ENCODE measurements around the gene MARCO.

Gene MARCO

DNA sequence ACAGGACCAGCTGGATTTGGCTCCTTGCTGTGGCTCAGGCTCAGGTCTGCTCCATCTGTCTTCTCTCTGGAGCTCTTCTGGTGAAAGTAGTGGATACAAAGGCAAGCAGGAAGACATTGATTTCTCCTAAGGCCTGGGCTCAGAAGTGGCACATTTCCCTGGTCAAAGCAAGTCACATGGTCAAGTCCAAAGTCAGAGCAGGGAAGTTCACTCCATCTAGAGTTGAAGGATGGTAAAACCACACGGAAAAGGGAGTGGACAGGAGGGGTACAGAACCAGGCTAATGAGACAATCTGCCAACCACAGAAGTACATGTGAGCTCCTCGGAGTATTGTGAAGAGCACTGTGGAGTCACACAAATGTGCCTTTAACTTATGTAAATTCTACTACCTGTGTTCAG is 66.1 kb downstream of the MARCO start:
- no peak overlapping the region for H3K4me3 Mint-ChIP-seq
- H3K36me3 Mint-ChIP-seq (ENCODE audit: insufficient read depth): no peaks in the 10 kb centered on the region
- no peaks in the 10 kb centered on the region for H3K9me3 Mint-ChIP-seq
- no peaks in the 10 kb centered on the region for H3K4me1 Mint-ChIP-seq (ENCODE audit: low read depth in 2 of 2)
- ATAC-seq (replicated peaks) (no peak), DNase-seq (no peak)
- peaks cover 41 to 42% of the 10 kb centered on the region in 2 donors for H3K27me3 Mint-ChIP-seq
- no peak overlapping the region for H3K27ac Mint-ChIP-seq

DNA sequence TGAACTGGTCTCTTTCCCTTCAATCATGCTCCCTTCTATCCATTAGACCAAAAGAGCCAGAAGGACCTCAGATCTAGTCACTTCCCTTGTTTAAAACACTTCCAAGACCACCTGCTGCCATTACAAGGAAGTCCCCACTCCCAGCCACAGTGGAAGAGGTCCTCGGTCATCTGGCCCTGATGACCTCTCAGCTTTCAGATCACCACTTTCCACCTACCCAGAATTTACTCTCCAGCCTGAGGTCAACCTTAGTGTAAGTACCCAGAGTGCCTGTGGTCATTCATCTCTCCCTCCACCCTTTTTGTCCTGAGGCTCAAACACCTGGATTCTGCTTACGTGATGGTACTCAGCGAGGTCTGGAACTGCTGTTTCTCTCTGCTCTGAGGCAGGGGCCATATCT is 67.1 kb downstream of the MARCO start:
- no peaks in the 10 kb centered on the region for H3K36me3 Mint-ChIP-seq (ENCODE audit: insufficient read depth)
- ATAC-seq (replicated peaks) (no peak), DNase-seq (no peak)
- no peak overlapping the region for H3K4me3 Mint-ChIP-seq
- no peaks in the 10 kb centered on the region for H3K9me3 Mint-ChIP-seq
- H3K27ac Mint-ChIP-seq: no peak overlapping the region
- peaks cover 41 to 42% of the 10 kb centered on the region in 2 donors for H3K27me3 Mint-ChIP-seq
- H3K4me1 Mint-ChIP-seq (ENCODE audit: low read depth in 2 of 2): no peaks in the 10 kb centered on the region

- Mint-ChIP-seq H3K27ac (no peak overlapping the region), H3K27me3 (peaks cover 41 to 42% of the 10 kb centered on the region in 2 donors), H3K4me3 (no peak overlapping the region), H3K9me3 (no peaks in the 10 kb centered on the region), H3K4me1 (ENCODE audit: low read depth in 2 of 2) (no peaks in the 10 kb centered on the region), H3K36me3 (ENCODE audit: insufficient read depth) (no peaks in the 10 kb centered on the region)
- ATAC-seq (replicated peaks) (no peak), DNase-seq (no peak)
These were observed 68.3 kb downstream of the MARCO start for GRCh38 chr2:119010336-119010735.

DNA sequence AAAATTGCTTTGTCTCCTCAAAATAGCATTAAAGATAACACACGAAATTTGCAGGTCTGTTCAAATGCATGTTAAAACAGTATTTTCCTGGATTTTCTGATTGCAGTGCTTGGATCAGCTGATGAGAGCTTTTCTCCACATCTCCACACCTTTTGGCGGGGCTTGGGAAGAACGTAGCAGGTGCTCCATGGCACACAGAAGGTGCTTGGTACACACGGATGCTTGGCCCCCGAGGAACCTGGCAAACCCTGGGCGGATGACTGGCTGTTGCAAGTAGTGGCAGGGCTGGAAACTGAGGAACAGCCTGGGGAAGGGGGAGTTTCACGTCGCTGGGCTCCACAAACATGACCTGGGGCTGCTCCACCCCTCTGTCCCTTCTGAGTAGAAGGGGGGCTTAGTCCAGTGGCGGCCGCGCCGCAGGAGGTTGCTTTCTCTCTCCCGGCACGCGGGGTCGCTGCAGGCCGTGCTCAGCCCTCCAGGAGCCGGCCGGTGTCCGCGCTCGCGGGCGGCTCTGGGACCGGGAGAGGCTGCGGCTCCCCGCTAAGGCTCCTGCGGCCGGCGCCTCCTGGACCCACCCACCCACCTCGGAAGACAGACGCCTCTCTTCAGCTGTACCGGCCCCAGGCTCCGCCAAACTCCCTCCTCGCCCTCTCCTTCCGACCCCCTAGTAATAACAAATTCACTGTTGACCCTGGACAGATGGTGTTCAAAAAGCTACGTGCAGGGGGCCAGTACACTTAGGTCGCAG is 69.3 kb downstream of the MARCO start:
- no peaks in the 10 kb centered on the region for H3K4me1 Mint-ChIP-seq (ENCODE audit: low read depth in 2 of 2)
- no peak for DNase-seq
- peaks cover 41 to 42% of the 10 kb centered on the region in 2 donors for H3K27me3 Mint-ChIP-seq
- H3K27ac Mint-ChIP-seq: no peak overlapping the region
- no peak overlapping the region for H3K4me3 Mint-ChIP-seq
- H3K36me3 Mint-ChIP-seq (ENCODE audit: insufficient read depth): no peaks in the 10 kb centered on the region
- H3K9me3 Mint-ChIP-seq: no peaks in the 10 kb centered on the region
- ATAC-seq (replicated peaks): no peak

- ATAC-seq (replicated peaks): no peak
- Mint-ChIP-seq H3K4me1 (ENCODE audit: low read depth in 2 of 2) (no peaks in the 10 kb centered on the region), H3K4me3 (no peak overlapping the region), H3K36me3 (ENCODE audit: insufficient read depth) (no peaks in the 10 kb centered on the region), H3K27me3 (peaks cover 38 to 42% of the 10 kb centered on the region in 2 donors), H3K9me3 (no peaks in the 10 kb centered on the region), H3K27ac (no peak overlapping the region)
- DNase-seq: no peak
These were observed 69.9 kb downstream of the MARCO start for GRCh38 chr2:119011910-119012209.

DNA sequence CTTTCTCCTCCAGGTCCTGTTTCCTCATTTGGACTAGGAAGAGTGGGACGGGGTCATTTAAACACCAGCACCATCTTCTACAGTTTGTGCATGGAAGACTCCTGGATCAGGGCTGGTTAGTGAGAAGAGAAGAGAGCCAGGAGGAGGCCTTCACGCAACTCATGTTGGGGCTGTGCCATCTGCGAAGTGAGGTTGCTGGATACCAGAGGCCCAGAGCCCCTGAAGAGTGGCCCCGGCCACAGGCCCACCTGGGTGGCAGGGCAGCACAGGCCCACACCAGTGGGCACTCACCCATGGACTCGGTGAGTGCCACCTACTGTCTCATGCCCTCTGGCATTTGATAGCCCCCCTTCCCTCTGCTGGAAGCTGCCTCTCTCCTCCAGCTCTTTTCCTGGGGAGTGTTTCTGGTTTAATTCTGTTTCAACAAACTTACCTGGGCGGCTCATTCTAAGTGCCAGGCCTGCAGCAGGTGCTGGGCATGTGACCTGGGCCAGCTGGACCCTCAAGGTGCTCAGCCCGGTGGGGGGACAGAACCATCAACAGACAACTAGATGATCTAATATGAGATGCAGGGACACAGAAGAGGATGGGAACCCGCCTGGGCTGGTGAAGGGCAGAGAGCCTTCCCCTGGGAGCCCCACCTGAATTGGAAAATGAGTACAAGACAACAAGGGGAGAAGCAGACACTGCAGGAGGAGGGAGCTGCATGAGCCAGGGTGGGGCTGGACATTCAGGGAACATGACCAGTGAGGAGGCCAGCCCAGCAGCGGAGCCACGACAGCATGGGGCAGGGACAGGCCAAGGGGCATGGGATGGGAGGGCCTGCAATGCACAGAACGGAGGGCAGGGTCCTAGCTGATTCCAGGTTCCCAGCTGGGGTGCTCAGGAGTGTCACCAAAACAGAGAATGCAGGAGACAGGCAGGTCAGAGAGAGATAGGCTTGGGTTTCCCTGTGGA is 70.6 kb downstream of the MARCO start:
- no peak for ATAC-seq (replicated peaks)
- H3K27me3 Mint-ChIP-seq: peaks cover 35 to 47% of the 10 kb centered on the region in 2 donors
- no peaks in the 10 kb centered on the region for H3K9me3 Mint-ChIP-seq
- H3K4me3 Mint-ChIP-seq: no peak overlapping the region
- no peak for DNase-seq
- no peak overlapping the region for H3K27ac Mint-ChIP-seq
- H3K36me3 Mint-ChIP-seq (ENCODE audit: insufficient read depth): no peaks in the 10 kb centered on the region
- no peaks in the 10 kb centered on the region for H3K4me1 Mint-ChIP-seq (ENCODE audit: low read depth in 2 of 2)

DNA sequence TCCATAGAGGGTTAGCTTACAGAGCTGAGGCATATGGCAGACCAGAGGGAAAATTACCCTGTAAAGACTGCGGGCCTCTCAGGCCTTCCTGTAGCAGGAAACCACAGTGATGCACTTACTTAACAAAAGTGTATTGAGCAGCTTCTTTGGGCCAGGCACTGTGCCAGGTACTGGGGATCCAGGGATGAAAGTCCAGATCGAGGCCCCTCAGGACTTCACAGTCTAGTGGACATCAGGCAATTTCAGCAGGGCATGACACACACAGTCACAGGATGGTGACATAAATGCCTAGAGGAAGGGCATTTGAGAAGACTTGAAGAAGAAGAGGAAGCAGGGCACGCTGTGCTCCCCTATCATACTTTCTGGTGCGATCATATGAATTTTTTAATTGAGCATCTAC is 71.7 kb downstream of the MARCO start:
- DNase-seq: no peak

DNA sequence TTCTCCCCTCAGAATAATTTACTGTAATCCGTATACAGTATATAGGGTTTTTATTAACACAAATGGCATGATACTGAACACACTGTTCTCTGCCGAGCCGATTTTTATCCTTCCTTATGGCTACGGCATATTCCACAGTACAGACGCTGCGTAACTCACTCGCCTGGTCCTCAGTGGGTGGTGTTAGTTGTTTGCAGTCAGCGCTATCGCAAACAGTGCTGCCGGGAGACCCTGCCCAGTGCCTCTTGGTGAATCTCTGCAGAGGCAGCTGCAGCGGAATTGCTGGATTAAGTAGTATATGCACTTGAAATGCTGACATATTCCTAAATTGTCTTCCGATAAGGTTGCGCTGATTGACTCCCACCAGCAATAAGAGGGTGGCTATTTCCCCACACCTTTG is 73.9 kb downstream of the MARCO start:
- no peaks in the 10 kb centered on the region for H3K4me1 Mint-ChIP-seq (ENCODE audit: low read depth in 2 of 2)
- no peak overlapping the region for H3K27ac Mint-ChIP-seq
- no peak for DNase-seq
- H3K4me3 Mint-ChIP-seq: no peak overlapping the region
- no peak for ATAC-seq (replicated peaks)
- peaks cover 17 to 30% of the 10 kb centered on the region in 2 donors for H3K27me3 Mint-ChIP-seq
- no peaks in the 10 kb centered on the region for H3K36me3 Mint-ChIP-seq (ENCODE audit: insufficient read depth)
- H3K9me3 Mint-ChIP-seq: no peaks in the 10 kb centered on the region

More for the DNA sequence above, 71.7 kb downstream of the MARCO start:
- Mint-ChIP-seq H3K36me3 (ENCODE audit: insufficient read depth) (no peaks in the 10 kb centered on the region), H3K27ac (no peak overlapping the region), H3K9me3 (no peaks in the 10 kb centered on the region), H3K4me3 (no peak overlapping the region), H3K27me3 (peaks cover 34 to 46% of the 10 kb centered on the region in 2 donors), H3K4me1 (ENCODE audit: low read depth in 2 of 2) (no peaks in the 10 kb centered on the region)
- no peak for ATAC-seq (replicated peaks)

DNA sequence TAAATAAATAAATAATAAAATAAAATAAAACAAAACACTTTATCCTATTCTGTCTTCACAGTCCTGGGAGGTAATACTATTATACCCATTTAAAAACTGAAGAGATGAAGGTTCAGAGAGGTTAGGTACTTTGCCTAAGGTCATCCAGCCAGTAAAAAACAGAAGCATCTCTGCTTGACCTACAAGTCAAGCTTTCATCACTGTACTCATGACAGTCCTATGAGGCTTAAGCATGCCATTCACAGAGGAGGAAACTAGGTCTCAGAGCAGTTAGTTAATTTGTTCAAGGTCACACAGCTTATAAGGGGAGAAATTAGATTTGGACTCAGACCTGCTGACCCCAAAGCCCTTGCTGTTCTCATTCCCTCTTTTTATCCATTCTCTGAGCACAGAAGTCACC is 77.5 kb downstream of the MARCO start:
- H3K4me1 Mint-ChIP-seq (ENCODE audit: low read depth in 2 of 2): no peaks in the 10 kb centered on the region
- no peak for ATAC-seq (replicated peaks)
- H3K36me3 Mint-ChIP-seq (ENCODE audit: insufficient read depth): no peaks in the 10 kb centered on the region
- no peak overlapping the region for H3K4me3 Mint-ChIP-seq
- peaks cover 0 to 17% of the 10 kb centered on the region in 2 donors for H3K27me3 Mint-ChIP-seq
- no peaks in the 10 kb centered on the region for H3K9me3 Mint-ChIP-seq
- DNase-seq: no peak
- no peak overlapping the region for H3K27ac Mint-ChIP-seq

GRCh38 chr2:119022678-119023077 is 80.7 kb downstream of the MARCO start:
- no peak for DNase-seq
- no peak overlapping the region for H3K27ac Mint-ChIP-seq
- H3K36me3 Mint-ChIP-seq (ENCODE audit: insufficient read depth): no peaks in the 10 kb centered on the region
- no peak overlapping the region for H3K4me3 Mint-ChIP-seq
- H3K4me1 Mint-ChIP-seq (ENCODE audit: low read depth in 2 of 2): no peaks in the 10 kb centered on the region
- no peaks in the 10 kb centered on the region for H3K9me3 Mint-ChIP-seq
- ATAC-seq (replicated peaks): no peak
- H3K27me3 Mint-ChIP-seq: peaks cover 0 to 11% of the 10 kb centered on the region in 2 donors

DNA sequence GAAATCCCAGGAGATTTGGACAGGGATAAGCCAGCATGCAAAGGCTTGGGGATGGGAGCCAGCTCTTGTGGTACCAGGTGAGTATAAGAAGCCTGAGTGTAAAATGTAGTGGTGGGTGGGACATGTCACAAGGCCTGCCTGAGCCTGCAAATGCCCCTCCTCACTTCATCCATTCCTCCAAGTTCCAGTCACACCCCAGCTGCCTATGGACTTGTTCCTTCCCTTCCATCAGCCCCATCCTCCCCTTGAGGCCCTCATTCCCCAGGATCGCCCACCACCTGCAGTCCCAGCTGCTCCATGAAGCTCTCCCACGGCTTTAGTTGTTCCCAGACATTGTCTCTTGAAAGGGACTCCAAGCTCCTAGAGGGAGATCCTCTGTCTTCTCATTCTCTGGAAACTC is 81.5 kb downstream of the MARCO start:
- H3K36me3 Mint-ChIP-seq (ENCODE audit: insufficient read depth): no peaks in the 10 kb centered on the region
- peaks cover 5 to 17% of the 10 kb centered on the region in 2 donors for H3K27me3 Mint-ChIP-seq
- no peak for ATAC-seq (replicated peaks)
- H3K27ac Mint-ChIP-seq: no peak overlapping the region
- no peaks in the 10 kb centered on the region for H3K9me3 Mint-ChIP-seq
- H3K4me1 Mint-ChIP-seq (ENCODE audit: low read depth in 2 of 2): no peaks in the 10 kb centered on the region
- no peak for DNase-seq
- H3K4me3 Mint-ChIP-seq: no peak overlapping the region

- peaks cover 11 to 23% of the 10 kb centered on the region in 2 donors for H3K27me3 Mint-ChIP-seq
- H3K4me3 Mint-ChIP-seq: no peak overlapping the region
- no peak overlapping the region for H3K27ac Mint-ChIP-seq
- H3K9me3 Mint-ChIP-seq: no peaks in the 10 kb centered on the region
- no peaks in the 10 kb centered on the region for H3K36me3 Mint-ChIP-seq (ENCODE audit: insufficient read depth)
- ATAC-seq (replicated peaks) (no peak), DNase-seq (no peak)
- H3K4me1 Mint-ChIP-seq (ENCODE audit: low read depth in 2 of 2): no peaks in the 10 kb centered on the region
These were observed 82.2 kb downstream of the MARCO start for GRCh38 chr2:119024152-119024551.

DNA sequence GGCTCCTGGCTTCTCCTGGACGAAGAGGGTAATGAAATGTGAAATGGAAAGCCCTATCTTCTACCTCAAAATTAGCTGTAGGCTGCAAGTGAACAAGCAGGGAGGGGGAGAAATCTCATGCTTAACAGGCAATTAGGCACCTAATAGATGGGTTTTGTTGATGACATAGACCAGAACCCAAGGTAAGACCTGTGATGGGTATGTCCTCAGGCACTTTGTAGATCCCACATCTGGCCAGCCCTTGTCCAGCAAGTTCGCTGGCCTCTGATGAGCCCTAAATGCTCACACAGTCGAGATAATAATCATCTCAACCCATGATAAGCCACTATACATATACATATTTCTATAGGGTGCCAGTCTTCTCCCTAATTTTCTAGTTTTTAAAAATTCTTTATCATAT is 82.6 kb downstream of the MARCO start:
- no peak for DNase-seq
- H3K9me3 Mint-ChIP-seq: no peaks in the 10 kb centered on the region
- no peak for ATAC-seq (replicated peaks)
- H3K4me3 Mint-ChIP-seq: no peak overlapping the region
- H3K27ac Mint-ChIP-seq: no peak overlapping the region
- H3K36me3 Mint-ChIP-seq (ENCODE audit: insufficient read depth): no peaks in the 10 kb centered on the region
- H3K4me1 Mint-ChIP-seq (ENCODE audit: low read depth in 2 of 2): no peaks in the 10 kb centered on the region
- peaks cover 11 to 24% of the 10 kb centered on the region in 2 donors for H3K27me3 Mint-ChIP-seq

DNA sequence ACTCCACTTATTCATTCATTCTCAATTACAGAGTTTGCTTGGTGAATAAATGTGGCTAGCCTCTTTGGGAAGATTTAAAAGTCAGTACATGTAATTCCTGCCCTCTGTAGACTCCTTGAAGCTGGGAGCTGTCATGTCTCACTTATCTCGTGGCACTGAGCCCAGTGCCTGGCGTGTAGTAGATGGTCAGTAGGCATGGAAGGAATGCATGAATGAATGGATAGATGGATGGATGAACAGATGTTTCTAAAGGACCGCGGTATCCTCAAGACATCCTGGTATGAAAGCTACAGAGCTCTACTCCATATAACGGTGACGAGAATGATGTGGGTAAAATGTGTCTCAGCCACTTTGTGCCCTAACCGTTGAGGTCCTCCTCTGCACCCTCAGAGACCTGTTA is 83.0 kb downstream of the MARCO start:
- no peaks in the 10 kb centered on the region for H3K9me3 Mint-ChIP-seq
- H3K4me1 Mint-ChIP-seq (ENCODE audit: low read depth in 2 of 2): no peaks in the 10 kb centered on the region
- H3K36me3 Mint-ChIP-seq (ENCODE audit: insufficient read depth): no peaks in the 10 kb centered on the region
- H3K4me3 Mint-ChIP-seq: no peak overlapping the region
- ATAC-seq (replicated peaks) (no peak), DNase-seq (no peak)
- no peak overlapping the region for H3K27ac Mint-ChIP-seq
- peaks cover 11 to 25% of the 10 kb centered on the region in 2 donors for H3K27me3 Mint-ChIP-seq

Data from effector memory CD8-positive, alpha-beta T cell (primary cell).